Activated CD4-positive, alpha-beta T cell treated with anti-CD3 and anti-CD28 coated beads, Interleukin-10, Interleukin-2, amounts not matched to agents 100 ng/mL and 50 ng/mL, durations not matched to agents 16 hours and 8 hours (primary cell): Measurements from ENCODE around the gene SPDYE5.

Source experiments
- DNase-seq: peaks from one replicate; pipeline ENCODE4 v3.0.0-alpha.2; 2020

Gene SPDYE5

DNA sequence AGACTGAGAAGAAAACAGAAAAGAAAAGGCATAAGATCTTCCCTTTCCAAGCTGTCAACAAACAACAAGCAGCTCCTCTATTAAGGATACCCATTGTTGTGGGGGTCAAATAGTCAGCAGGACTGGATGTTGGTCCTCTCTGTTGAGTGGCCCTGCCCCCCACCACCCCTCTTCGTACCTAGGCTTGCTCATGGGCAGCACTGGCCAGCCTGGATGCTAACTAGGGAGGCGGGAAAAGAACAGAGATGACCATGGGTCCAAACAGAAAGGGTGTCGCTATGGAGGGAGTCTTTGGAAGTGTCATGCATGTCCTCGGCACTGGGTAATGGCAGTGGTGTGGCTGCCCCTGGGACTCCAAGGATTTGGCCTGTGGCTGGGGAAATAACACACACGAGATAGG lies 45.6 kb downstream of the SPDYE5 start:
- DNase-seq = no peak

- no peak for DNase-seq
Measured at GRCh38 chr7:75546237-75547015, 54.3 kb downstream of the SPDYE5 start.
